Adrenal gland (tissue), 12 donors: ENCODE measurements around the gene HPS4. TPM values are rescaled to one million over a fixed set of nuclear protein-coding genes. Genes with fewer than 3 reads are reported as not detected.

Experiments
- DNase-seq, 7 donors: peaks; one replicate each; pipeline ENCODE4 v3.0.0-alpha.2; 2019 to 2020
- H3K27ac ChIP-seq, 5 donors: fragments of 200-600 bp; sonication (generic) in 4 of 5; 1 replicate in 3 of 5; 2 replicates in 2 of 5; pipeline versions ENCODE4 v1.5.1 to v1.8.0; 2016 to 2020; ENCODE audit warnings: mild to moderate bottlenecking in 1 of 5
- H3K27me3 ChIP-seq: fragments of 200-600 bp; 2 replicates; pipeline ENCODE4 v1.8.0; 2021
- H3K36me3 ChIP-seq, 2 donors: fragments of 200-600 bp; replicated peaks in 1 of 2; 1 replicate in 1 of 2; 2 replicates in 1 of 2; pipeline versions ENCODE4 v1.5.1 to v1.8.0; 2018 to 2022
- H3K4me1 ChIP-seq, 2 donors: fragments of 200-600 bp; replicated peaks in 1 of 2; 1 replicate in 1 of 2; 2 replicates in 1 of 2; pipeline versions ENCODE4 v1.5.1 to v1.8.0; 2018 to 2021
- H3K4me3 ChIP-seq, 4 donors: fragments of 200-600 bp; sonication (generic) in 3 of 4; one replicate each; pipeline ENCODE4 v1.5.1; 2016 to 2018
- H3K9me3 ChIP-seq, 3 donors: fragments of 200-600 bp; sonication (generic) in 1 of 3; replicated peaks in 1 of 3; 1 replicate in 2 of 3; 2 replicates in 1 of 3; pipeline versions ENCODE4 v1.5.1 to v1.8.0; 2016 to 2021
- CTCF ChIP-seq, 6 experiments: fragments of 450-650 bp in 4 of 6; fragments of 200-600 bp in 2 of 6; sonication (generic) in 1 of 6; IDR thresholded peaks; 1 replicate in 5 of 6; 2 replicates in 1 of 6; pipeline versions ENCODE4 v1.5.1 to v1.8.0; 2016 to 2021; ENCODE audit warnings: antibody characterized with exemption in 6 of 6, mild to moderate bottlenecking in 2 of 6, moderate library complexity in 1 of 6
- POLR2A ChIP-seq, 2 donors: fragments of 450-650 bp; IDR thresholded peaks; one replicate each; pipeline ENCODE4 v1.6.1; 2017; ENCODE audit warnings: antibody characterized with exemption in 2 of 2, mild to moderate bottlenecking in 2 of 2, moderate library complexity in 1 of 2
- WGBS, 4 donors: extraction: QIAGEN DNeasy Blood & Tissue Kit in 2 of 4; methylation state at CpG; one replicate each; pipeline versions ENCODE4 v1.1.5 to v1.1.7; 2013 to 2017; 5-methylcytosine and 5-hydroxymethylcytosine counted together
- intact Hi-C, 2 donors: fragments of 100-400 bp; cut with DNase I; formaldehyde crosslinking; loops; one replicate each; pipeline versions ENCODE4 v1.14.1 to v1.15.0; 2022 to 2023
- polyA plus RNA-seq, 3 donors: library from polyadenylated mRNA; stranded (reverse); fragments of 200-250 nt in 2 of 3; fragments of 350-450 nt in 1 of 3; fragmentation: Illumina TruSeq in 1 of 3; extraction: RNeasy Lipid Tissue Mini Kit (QIAGEN cat#74804) in 1 of 3; gene quantifications; one replicate each; pipeline ENCODE4 v1.2.3, GENCODE V29; 2013 to 2014
- total RNA-seq, 9 donors: library from RNA; depleted of rRNA in 4 of 9; stranded (reverse); fragments of >200 nt in 4 of 9; fragments of 120-200 nt in 1 of 9; fragmentation: NEBNext Ultra II Directional in 1 of 9; extraction: Animal tissue kit (Norgen Biotek cat#: 25700) in 1 of 9; gene quantifications; one replicate each; pipeline versions ENCODE4 v1.1.0 to v1.2.4, GENCODE V29; 2013 to 2023
- donor health status: healthy with polysubstance abuse.
- donor health status: Bipolar disorder and iron deficiency.
- donor health status: DM: yes; HTN: yes; CAD: no.
- donor health status: DM: no; HTN: no; CAD: no.
- donor health status: DM: no; HTN: no; CAD: no.
- donor health status: DM: yes; HTN: yes; CAD: no.

HPS4 gene
- total and polyA plus RNA-seq, 12 donors = 19.9 to 38.6 (median 31.9) TPM

- WGBS, 4 donors = 70 to 86% (median 73%) methylated on average over 3 of the region's 3 CpGs
- H3K4me1 ChIP-seq = peaks cover 0 to 4% of the 10 kb centered on the region in 2 donors
- TF ChIP-seq POLR2A (IDR thresholded peaks at IDR 0.05) = no peak
- no peak for TF ChIP-seq CTCF (IDR thresholded peaks at IDR 0.05)
- no peaks in the 10 kb centered on the region for H3K9me3 ChIP-seq
- intact Hi-C loops = no loop called here
- H3K4me3 ChIP-seq = no peak overlapping the region
- no peaks in the 10 kb centered on the region for H3K36me3 ChIP-seq
- no peaks in the 10 kb centered on the region for H3K27me3 ChIP-seq
- no peak overlapping the region for H3K27ac ChIP-seq
- peak in 1 of 7 donors; percentile 35 for DNase-seq
Measured at GRCh38 chr22:26432619-26433311, 50.8 kb downstream of the HPS4 start.

- Histone ChIP-seq H3K27me3 (no peaks in the 10 kb centered on the region), H3K36me3 (no peaks in the 10 kb centered on the region), H3K9me3 (no peaks in the 10 kb centered on the region), H3K4me3 (no peak overlapping the region), H3K4me1 (peaks cover 0 to 4% of the 10 kb centered on the region in 2 donors), H3K27ac (no peak overlapping the region)
- no peak for TF ChIP-seq POLR2A (IDR thresholded peaks at IDR 0.05)
- no peak for TF ChIP-seq CTCF (IDR thresholded peaks at IDR 0.05)
- intact Hi-C loops = no loop called here
- no peak for DNase-seq
- WGBS, 4 donors = 78 to 88% (median 84%) methylated on average over 13 of the region's 13 CpGs
Measured at GRCh38 chr22:26431261-26431995, 52.2 kb downstream of the HPS4 start.

GRCh38 chr22:26430600-26430999 is 53.0 kb downstream of the HPS4 start:
- DNase-seq = no peak
- no peaks in the 10 kb centered on the region for H3K27me3 ChIP-seq
- H3K4me1 ChIP-seq = peaks cover 0 to 4% of the 10 kb centered on the region in 2 donors
- no peak overlapping the region for H3K27ac ChIP-seq
- no peaks in the 10 kb centered on the region for H3K9me3 ChIP-seq
- WGBS, 4 donors = 80 to 86% (median 83%) methylated on average over 2 of the region's 2 CpGs
- no peak overlapping the region for H3K4me3 ChIP-seq
- TF ChIP-seq POLR2A (IDR thresholded peaks at IDR 0.05) (no peak), CTCF (IDR thresholded peaks at IDR 0.05) (no peak)
- no peaks in the 10 kb centered on the region for H3K36me3 ChIP-seq
- intact Hi-C loops = no loop called here

- no peak for TF ChIP-seq CTCF (IDR thresholded peaks at IDR 0.05)
- no peak for TF ChIP-seq POLR2A (IDR thresholded peaks at IDR 0.05)
- intact Hi-C loops = no loop called here
- 6 to 11% (median 7%) methylated on average over 16 to 50 of the region's 50 CpGs for WGBS, 4 donors
Measured at GRCh38 chr22:26429458-26430286, 53.9 kb downstream of the HPS4 start.

More at GRCh38 chr22:26429458-26430286, 53.9 kb downstream of the HPS4 start:
- DNase-seq = no peak
- no peaks in the 10 kb centered on the region for H3K9me3 ChIP-seq
- H3K27me3 ChIP-seq = no peaks in the 10 kb centered on the region
- peaks cover 0 to 4% of the 10 kb centered on the region in 2 donors for H3K4me1 ChIP-seq
- no peaks in the 10 kb centered on the region for H3K36me3 ChIP-seq
- H3K27ac ChIP-seq = peak overlapping the region in 1 of 5 donors; percentile 76
- H3K4me3 ChIP-seq = peak overlapping the region in 1 of 4 donors; percentile 73
